NCI-H2196 (cell line): ENCODE results near the gene GRAMD2B.

Experiments
- DNase-seq: peaks from one replicate; lab custom pipeline; 2025; ENCODE audit not compliant: unreplicated experiment; lab: John Stamatoyannopoulos, UW

The GRAMD2B gene

GRCh38 chr5:126472538-126472889 lies 49.3 kb downstream of the GRAMD2B start:
- no peak for DNase-seq

GRCh38 chr5:126477294-126478117 lies 54.3 kb downstream of the GRAMD2B start:
- DNase-seq = no peak

GRCh38 chr5:126479810-126480209 lies 56.6 kb downstream of the GRAMD2B start:
- DNase-seq = no peak

- no peak for DNase-seq
Measured at GRCh38 chr5:126480824-126481223, 57.6 kb downstream of the GRAMD2B start.

GRCh38 chr5:126481243-126481642 lies 58.0 kb downstream of the GRAMD2B start:
- DNase-seq = no peak

GRCh38 chr5:126482591-126482990 lies 59.4 kb downstream of the GRAMD2B start:
- no peak for DNase-seq

- no peak for DNase-seq
Measured at GRCh38 chr5:126483156-126483555, 59.9 kb downstream of the GRAMD2B start.

- no peak for DNase-seq
Measured at GRCh38 chr5:126484253-126484652, 61.0 kb downstream of the GRAMD2B start.

- no peak for DNase-seq
Measured at GRCh38 chr5:126486332-126486731, 63.1 kb downstream of the GRAMD2B start.

GRCh38 chr5:126487596-126487995 lies 64.4 kb downstream of the GRAMD2B start:
- no peak for DNase-seq

- DNase-seq = no peak
Measured at GRCh38 chr5:126488443-126489065, 65.3 kb downstream of the GRAMD2B start.

GRCh38 chr5:126490167-126490940 lies 67.1 kb downstream of the GRAMD2B start:
- DNase-seq = no peak

GRCh38 chr5:126492939-126493338 lies 69.7 kb downstream of the GRAMD2B start:
- DNase-seq = no peak

- DNase-seq = no peak
Measured at GRCh38 chr5:126494393-126494792, 71.2 kb downstream of the GRAMD2B start.

GRCh38 chr5:126497506-126497905 lies 74.3 kb downstream of the GRAMD2B start:
- DNase-seq = no peak

GRCh38 chr5:126499278-126499677 lies 76.1 kb downstream of the GRAMD2B start:
- no peak for DNase-seq

GRCh38 chr5:126499853-126500342 lies 76.7 kb downstream of the GRAMD2B start:
- no peak for DNase-seq

- DNase-seq = no peak
Measured at GRCh38 chr5:126501448-126501847, 78.2 kb downstream of the GRAMD2B start.

GRCh38 chr5:126503602-126504104 lies 80.4 kb downstream of the GRAMD2B start:
- no peak for DNase-seq

GRCh38 chr5:126506079-126506478 lies 82.9 kb downstream of the GRAMD2B start:
- DNase-seq = no peak

- DNase-seq = no peak
Measured at GRCh38 chr5:126508251-126508961, 85.2 kb downstream of the GRAMD2B start.
